ENCODE results near the gene MAS1L.
"Not testable (repeated sequence)": the region's sequence is repeated elsewhere in the genome, so short reads cannot be mapped to it uniquely, and the experiment has no call there.

MAS1L gene

DNA sequence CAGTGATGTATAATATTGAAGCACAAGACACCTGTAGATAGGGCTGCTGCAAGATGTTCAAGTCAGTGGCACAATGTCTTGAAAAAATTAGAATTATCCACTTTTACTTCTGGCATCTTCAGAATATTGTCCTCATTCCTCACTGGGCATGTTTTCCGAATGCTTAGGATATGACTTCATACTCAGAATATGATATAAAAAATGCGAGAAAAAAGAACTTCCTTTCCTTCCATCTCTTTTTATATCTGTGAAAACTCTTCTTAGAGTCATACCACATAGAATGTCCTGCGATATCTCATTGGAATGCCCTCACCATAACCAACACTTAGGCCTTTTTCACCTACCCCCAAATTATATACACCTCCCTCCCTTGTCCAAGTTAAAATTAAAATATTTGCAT is 4.6 kb downstream of the MAS1L start:
- no peak for DNase-seq (ENCODE audit: low read depth)

DNA sequence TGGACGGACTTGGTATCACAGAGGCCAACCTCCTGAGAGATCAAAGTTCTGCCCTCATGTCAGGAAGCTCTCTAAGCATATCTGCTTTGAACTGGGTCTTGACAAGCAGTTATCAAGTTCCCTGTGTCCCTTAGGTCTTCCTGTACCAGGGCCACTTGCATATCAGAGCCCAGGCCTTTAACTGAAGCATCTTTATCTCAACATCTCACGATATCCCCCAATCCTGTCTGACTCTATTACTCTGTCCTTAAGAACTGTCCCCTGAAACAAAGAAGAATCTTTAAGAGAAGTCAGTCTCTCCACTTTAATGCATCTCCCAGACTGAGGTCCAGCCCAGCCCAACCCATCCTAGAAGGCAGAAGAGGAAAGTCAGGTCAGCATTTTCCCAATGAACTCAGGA is 8.2 kb downstream of the MAS1L start:
- DNase-seq (ENCODE audit: low read depth) = no peak

- no peak for DNase-seq (ENCODE audit: low read depth)
Observed at GRCh38 chr6:29478740-29479139, 9.0 kb downstream of the MAS1L start.

GRCh38 chr6:29477923-29478450 is 9.8 kb downstream of the MAS1L start:
- DNase-seq (ENCODE audit: low read depth) = no peak

GRCh38 chr6:29474996-29475395 is 12.8 kb downstream of the MAS1L start:
- DNase-seq (ENCODE audit: low read depth) = no peak

DNA sequence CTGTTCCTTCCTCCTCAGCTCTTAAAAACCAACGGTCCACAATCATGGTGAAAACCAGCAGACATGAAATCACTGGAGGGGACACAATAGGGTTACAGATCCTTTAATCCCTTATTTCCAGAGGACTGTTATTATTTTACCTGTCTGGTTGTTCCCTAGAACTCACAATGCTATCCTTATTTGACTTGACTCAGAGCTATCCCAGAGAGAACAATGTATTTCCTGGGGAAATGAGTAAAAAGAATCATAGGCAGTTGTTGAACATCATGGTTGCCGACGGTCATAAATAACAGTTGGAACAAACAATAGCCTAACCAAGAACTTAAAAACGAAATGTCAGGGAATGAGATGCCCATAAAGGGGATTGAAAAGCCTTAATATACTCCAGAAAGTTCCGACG is 21.5 kb downstream of the MAS1L start:
- DNase-seq (ENCODE audit: low read depth) = no peak

DNA sequence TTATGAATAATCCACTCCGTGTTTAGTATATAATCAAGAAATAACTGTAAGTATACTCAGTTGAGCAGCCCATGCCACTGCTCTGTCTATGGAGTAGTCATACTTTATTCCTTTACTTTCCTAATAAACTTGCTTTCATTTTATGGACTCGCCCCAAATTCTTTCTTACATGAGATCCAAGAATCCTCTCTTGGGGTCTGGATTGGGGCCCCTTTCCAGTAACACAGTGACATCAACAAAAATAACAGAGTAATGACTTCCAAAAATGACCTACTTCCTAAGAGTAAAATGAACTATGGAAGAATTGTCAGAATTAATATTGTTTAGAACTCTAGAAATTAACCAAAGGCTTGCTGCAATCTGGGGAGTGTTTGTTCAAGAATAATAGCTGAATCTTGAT is 22.0 kb downstream of the MAS1L start:
- no peak for DNase-seq (ENCODE audit: low read depth)

DNA sequence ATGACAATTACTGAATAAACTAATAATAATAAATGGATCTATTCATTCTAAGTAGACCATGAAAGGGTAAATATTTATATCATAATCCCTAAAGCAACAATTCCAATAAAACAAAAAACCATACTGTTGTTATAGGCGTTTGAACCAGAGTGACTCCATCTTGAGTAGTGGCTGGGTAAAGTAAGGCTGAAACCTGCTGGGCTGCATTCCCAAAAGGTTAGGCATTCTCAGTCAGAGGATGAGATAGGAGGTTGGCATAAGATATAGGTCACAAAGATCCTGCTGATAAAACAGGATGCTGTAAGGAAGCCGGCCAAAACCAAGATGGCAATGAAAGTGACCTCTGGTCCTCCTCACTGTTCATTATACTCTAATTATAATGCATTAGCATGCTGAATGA is 22.5 kb downstream of the MAS1L start:
- DNase-seq (ENCODE audit: low read depth) = no peak

DNA sequence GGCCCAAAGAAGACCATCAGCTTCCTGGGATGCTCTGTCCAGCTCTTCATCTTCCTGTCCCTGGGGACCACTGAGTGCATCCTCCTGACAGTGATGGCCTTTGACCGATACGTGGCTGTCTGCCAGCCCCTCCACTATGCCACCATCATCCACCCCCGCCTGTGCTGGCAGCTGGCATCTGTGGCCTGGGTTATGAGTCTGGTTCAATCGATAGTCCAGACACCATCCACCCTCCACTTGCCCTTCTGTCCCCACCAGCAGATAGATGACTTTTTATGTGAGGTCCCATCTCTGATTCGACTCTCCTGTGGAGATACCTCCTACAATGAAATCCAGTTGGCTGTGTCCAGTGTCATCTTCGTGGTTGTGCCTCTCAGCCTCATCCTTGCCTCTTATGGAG is 25.7 kb downstream of the MAS1L start:
- no peak for DNase-seq (ENCODE audit: low read depth)

- DNase-seq (ENCODE audit: low read depth) = no peak
Observed at GRCh38 chr6:29461021-29461814, 26.5 kb downstream of the MAS1L start.

GRCh38 chr6:29456971-29457370 is 30.8 kb downstream of the MAS1L start, which contains the start of the genes OR11A1 and OR2H1:
Gene OR11A1 (minus strand): TSS chr6:29457071. CDS start chr6:29427641, 29,430 bp downstream.
Gene OR2H1 (plus strand): TSS chr6:29457155. CDS start chr6:29461770, 4,615 bp downstream.
- no peak for DNase-seq (ENCODE audit: low read depth)

DNA sequence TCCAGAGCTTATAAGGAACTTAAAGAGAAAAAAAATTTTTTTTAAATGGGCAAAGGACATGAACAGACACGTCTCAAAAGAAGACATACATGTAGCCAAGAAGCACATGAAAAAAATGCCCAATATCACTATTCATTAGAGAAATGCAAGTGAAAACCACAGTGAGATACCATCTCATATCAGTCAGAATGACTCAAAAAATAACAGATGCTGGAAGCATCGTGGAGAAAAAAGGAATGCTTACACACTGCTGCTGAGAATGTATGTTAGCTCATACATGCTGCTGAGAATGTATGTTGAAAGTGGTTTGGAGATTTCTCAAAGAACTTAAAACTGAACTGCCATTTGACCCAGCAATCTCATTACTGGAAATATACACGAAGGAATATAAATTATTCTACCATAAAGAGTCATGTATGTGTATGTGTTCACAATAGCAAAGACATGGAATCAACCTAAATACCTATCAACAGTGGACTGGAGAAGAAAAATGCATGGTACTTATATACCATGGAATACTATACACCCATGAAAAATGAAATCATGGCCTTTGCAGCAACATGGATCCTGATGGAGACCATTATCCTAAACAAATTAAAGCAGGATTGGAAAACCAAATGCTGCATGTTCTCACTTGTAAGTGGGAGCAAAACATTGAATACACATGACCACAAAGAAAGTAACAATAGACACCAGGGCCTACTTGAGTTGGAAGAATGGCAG is 36.1 kb downstream of the MAS1L start:
- no peak for DNase-seq (ENCODE audit: low read depth)

DNA sequence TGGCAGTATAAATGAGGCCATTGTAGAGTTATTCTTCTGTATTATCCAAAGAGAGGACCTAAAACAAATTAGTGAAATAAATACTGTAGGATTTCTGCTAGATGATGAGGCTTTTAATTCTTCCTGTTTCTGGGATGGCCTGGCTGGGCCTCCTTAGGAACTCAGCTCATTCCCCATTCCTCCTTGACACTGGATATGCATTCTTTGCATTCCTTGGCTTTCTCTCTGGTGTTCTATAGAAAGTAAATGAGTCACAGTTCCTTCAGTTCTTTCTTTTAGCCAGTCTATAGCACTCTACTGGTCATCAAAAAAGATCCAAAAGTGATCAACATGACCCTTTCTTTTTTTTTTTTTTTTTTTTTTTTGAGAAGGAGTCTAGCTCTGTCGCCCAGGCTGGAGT is 40.1 kb downstream of the MAS1L start:
- DNase-seq (ENCODE audit: low read depth) = no peak

DNA sequence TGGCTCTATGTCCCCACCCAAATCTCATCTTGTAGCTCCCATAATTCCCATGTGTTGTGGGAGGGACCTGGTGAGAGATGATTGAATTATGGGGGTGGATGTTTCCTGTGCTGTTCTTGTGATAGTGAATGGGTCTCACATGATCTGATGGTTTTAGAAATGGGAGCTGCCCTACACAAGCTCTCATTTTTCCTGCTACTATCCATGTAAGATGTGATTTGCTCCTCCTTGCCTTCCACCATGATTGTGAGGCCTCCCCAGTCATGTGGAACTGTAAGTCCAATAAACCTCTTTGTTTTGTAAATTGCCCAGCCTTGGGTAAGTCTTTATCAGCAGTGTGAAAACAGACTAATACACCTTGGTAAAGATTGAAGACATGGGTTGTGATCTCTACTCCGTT is 43.7 kb downstream of the MAS1L start:
- not testable (repeated sequence) for DNase-seq (ENCODE audit: low read depth)

DNA sequence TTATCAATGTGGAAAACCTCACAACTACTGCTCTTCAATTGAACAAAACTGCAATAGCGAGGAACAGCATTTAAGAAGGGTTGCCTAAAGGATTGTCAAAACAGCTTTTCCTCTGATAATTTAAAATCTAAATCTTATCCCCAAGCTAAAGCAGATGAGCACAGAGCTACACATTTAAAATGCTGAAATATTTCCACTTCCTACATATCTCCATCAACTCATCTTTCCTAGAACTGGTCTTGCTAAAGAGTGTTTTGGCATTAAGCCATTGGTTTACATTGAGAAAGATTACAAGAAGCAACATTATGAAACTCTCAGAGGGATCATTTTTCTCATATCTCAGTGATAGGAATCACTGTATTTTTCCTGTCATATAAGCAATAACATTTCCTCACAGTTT is 45.0 kb downstream of the MAS1L start:
- DNase-seq (ENCODE audit: low read depth) = no peak

DNA sequence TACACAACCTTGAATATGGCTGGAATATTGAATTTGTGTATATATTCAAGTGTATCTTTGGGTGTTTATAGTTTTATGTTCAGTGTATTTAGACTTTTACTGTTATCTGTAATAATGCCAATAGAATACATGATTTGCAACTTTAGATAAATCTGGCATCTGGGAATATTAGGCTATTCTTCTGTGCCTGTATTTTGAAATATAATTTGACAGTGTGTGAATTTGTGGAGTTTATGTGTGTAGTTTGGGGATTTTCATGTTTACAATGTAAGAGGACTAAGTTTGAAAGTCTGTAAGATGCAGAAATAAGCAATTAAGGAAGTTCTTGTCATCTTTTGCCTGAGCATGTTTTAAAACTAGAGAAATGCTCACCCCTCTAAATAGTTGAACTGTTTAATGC is 48.8 kb downstream of the MAS1L start, which contains the start of gene OR10C1:
Gene OR10C1 (plus strand): TSS at position 301 of the 400 bp plus-strand sequence. CDS start 710 bp downstream, outside the sequence.
- DNase-seq (ENCODE audit: low read depth) = no peak

- not testable (repeated sequence) for DNase-seq (ENCODE audit: low read depth)
Observed at GRCh38 chr6:29436730-29437129, 51.0 kb downstream of the MAS1L start.

All from GM04503 (cell line).